NCI-H1092 treated with DMSO at 0.1 percent for 48 hours (cell line): ENCODE data around the gene CKMT2.
"Not testable (repeated sequence)": the region's sequence is repeated elsewhere in the genome, so short reads cannot be mapped to it uniquely, and the experiment has no call there.

ENCODE experiments used
- DNase-seq: peaks from one replicate; lab custom pipeline; 2025; lab: John Stamatoyannopoulos, UW

Gene CKMT2

GRCh38 chr5:81251922-81252321 is 18.8 kb downstream of the CKMT2 start:
- DNase-seq, result no peak

GRCh38 chr5:81252904-81253303 is 19.8 kb downstream of the CKMT2 start:
- no peak for DNase-seq

DNA sequence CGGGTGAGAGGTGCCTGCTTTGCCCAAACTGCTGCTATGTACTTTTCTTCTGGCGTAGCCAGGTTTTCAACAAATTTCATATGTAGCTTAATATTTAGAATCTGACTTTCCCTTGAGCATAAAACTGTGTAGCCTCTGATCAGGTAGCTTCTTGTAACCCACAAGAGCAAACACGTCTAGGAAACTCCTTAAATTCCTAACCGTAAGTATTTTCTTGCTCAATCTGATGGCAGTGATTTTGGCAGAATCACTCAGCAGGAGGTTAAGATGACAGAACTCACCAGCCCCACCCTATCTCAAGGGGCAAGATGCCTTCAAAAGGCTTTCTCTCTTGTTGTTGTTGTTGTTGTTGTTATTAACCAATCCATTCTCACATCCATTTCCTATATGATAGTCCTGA is 20.8 kb downstream of the CKMT2 start:
- no peak for DNase-seq

DNA sequence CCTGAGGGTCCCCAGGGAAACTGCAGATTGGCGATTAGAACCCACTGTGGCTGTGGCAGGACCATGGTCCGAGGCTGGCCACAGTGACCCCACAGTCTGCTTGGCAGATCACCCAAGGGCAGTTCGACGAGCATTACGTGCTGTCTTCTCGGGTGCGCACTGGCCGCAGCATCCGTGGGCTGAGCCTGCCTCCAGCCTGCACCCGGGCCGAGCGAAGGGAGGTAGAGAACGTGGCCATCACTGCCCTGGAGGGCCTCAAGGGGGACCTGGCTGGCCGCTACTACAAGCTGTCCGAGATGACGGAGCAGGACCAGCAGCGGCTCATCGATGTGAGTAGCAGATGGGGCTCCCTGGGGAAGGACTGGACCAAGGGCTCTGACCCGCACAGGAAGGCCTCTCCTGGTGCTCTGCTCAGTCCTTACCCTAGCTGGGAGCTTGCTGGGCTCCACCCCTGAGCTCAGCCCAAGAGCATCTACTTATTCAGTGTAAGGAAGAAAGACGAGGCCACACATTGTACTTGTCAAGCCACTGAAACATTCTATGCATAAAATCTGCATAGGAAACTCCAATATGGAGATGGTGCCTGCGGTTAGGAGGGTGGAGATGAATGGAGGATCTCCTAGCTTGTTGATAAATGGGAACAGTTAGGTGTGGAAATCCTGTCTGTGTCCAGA is 21.9 kb downstream of the CKMT2 start:
- no peak for DNase-seq

DNA sequence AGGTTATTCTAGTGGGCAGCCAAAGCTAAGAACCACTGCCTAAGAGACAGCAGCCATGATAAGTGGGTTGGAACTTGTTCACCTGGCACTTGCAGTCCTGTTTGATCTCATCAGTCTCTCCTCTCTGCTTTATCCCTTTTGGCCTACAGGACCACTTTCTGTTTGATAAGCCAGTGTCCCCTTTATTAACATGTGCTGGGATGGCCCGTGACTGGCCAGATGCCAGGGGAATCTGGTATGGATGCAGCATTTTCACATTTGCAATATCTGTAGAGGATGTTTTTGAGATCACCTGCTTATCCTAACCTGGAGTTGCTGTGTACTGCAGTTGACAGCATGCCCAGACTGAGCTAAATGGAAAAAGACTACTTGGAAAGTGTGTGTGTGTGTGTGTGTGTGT is 23.6 kb downstream of the CKMT2 start:
- no peak for DNase-seq

GRCh38 chr5:81262796-81263195 is 29.7 kb downstream of the CKMT2 start:
- not testable (repeated sequence) for DNase-seq

DNA sequence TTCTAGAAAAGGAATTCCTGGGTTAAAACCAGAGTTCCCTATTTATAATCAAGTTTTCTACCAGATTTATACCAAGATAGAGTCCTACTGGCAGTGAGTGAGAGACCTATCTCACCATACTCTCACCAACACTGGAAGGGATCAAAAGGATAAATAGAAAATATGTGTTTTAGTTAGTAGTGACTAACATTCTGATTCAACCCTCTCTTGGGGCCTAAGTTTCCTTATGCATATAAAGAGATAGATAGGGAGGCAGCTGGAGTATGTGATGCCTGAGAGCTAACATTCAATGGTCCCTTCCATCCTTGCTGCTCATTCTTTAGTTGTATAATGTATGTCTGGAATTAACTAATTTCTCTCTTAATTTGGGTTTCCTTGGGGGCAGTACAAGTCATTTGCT is 32.0 kb downstream of the CKMT2 start:
- DNase-seq, result no peak

DNA sequence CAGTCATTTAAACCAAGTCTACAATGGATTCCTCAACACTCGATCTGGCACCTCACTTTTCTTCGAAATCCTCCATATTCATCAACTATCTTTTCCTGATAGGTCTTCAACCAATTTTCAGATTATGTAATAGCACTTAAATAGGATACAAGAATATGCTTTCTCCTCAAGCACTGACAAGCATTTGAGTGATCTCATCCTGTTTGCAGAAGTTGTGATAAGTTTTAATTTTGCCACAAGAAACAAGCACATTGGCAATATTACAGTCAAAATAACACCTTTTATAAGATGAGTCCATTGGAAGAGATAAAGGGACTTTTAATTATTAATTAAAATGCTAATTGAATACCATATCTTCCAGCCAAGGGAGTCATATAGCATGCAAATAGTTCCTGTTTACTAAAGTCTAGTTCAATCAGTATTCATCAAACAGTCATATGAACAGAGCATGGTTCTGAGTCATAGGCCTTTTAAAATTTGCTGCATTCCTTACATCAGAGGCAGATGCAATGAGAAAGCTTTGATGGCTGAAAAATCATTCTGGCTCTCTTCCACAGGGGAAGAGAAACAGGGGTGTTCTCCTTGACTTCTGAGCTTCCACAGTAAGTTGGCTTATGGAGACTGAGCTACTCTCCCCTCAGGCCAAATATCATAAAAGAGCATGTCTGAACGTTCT is 35.5 kb downstream of the CKMT2 start:
- DNase-seq, result no peak

DNA sequence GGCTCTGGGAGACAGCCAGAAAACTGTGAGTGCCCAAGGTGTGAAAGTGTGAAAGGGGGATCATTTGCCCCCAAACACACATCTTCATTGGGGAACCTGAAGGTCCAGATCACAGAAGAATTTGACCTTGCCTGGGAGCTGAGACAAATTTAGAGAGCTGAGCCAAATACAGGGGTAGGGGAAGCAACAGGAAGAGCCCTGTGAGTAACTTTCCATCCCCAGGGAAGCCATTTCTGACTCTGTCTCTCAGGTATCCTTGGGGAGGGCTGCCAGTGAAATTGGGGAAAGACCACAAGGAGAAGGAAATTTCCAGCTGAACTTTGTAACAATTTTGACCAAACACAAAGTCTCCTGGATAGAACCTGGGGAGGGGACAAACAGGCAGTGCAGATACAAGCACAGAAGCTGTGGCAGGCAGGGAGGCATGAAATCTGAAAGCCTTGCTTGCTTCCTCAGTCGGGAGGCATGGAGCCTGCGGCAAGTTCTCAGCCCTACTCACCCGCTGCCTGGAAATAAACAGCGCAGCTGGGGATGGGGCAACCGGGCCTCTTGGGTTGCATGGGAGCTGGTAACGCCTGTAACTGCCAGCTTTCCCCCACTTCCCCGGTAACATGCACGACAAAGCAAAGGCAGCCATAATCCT is 36.8 kb downstream of the CKMT2 start:
- no peak for DNase-seq

DNA sequence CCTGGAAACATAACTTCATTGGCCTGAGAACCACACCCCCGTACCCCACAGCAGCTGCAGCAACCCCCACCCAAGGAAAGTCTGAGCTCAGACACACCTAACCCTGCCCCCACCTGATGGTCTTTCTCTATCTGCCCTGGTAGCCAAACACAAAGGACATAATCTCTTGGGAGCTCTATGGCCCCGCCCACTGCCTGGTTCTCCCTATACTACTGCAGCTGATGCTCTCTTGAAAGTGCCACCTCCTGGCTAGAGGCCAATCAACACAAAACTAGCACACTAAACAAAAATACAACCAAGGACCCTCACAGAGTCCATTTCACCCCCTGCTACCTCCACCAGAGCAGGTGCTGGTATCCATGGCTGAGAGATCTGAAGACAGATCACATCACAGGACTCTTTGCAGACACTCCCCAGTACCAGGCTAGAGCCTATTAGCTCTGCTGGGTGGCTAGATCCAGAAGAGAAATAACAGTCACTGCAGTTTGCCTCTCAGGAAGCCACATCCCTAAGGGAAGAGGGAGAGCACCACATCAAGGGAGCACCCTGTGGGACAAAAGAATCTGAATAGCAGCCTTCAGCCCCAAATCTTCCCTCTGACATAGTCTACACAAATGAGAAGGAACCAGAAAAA is 37.4 kb downstream of the CKMT2 start:
- DNase-seq, result peak; percentile 43

DNA sequence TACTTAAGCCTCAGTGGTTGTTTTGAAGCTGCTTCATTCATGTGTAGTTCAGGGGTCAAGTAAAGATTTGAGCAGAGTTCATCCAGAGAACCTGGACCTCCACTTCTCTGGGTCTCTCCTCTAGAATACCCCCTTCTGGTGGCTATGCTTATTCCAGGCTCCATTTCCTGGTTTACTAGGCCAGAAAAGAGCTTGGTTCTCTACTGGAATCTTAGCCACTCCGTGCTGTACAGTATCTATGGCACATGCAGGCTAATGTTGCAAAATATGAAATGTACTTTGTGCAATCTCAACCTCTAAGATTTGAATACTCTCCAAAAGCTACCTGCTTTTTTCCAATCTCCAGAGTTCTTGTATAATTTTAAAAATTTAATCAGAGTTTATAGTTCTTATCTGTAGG is 50.9 kb downstream of the CKMT2 start:
- no peak for DNase-seq

- DNase-seq, result no peak
Observed at GRCh38 chr5:81286059-81286617, 53.0 kb downstream of the CKMT2 start.

DNA sequence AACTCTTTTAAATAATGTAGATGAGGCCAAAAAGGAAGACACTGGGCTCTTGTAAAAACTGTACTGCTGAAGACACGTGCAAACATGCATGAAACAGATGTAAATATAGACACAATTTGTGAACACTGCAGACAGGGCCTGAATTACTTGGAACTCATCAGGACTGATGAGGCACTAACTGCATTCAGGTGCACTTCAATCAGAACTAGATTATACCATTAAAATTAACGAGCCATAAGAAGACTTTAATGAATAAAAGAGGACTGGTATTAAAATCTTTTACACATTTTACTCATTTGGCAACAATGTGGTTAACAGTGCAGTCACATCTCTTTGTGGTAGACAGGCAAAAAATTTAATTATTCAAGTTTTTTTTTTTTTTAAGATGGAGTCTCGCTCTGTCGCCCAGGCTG is 54.9 kb downstream of the CKMT2 start:
- no peak for DNase-seq

GRCh38 chr5:81290146-81290545 is 57.0 kb downstream of the CKMT2 start:
- no peak for DNase-seq

DNA sequence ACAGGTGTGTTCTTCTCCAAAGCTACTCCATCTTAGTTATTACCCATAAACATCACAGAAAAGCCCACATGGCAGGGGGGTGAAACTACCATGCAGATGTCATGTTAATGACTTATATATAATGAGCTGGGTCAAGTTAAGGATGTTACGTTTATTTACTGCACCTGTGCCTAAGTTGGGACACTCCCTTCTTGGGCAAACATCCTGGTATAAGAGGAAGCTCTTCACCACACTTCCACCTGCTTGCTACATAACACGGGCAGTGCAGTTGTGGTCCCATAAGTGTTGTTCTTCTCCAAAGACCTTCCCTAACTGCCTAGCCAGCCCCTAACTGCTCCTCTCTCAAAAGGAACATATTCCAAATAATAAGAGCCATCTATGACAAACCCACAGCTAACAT is 59.0 kb downstream of the CKMT2 start:
- DNase-seq, result no peak

- not testable (repeated sequence) for DNase-seq
Observed at GRCh38 chr5:81294021-81294420, 60.9 kb downstream of the CKMT2 start.

GRCh38 chr5:81297531-81297930 is 64.4 kb downstream of the CKMT2 start:
- DNase-seq, result no peak

DNA sequence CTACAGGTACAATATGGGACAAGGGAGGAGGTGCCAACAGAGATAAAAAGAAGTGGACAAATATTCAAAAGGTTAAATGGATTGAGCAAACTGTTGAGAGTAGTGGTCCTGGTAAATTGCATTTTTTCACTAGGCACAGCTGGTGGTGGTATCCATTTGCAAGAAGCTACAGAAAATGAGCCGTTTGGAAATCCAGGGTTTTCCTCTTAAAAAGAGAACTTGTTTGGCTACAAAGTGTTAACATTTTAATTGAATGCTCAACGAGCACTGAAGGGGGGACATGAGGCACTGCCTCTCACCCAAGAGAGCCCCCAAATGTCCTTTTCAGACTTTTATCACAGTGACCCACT is 67.8 kb downstream of the CKMT2 start:
- DNase-seq, result no peak

GRCh38 chr5:81301271-81302015 is 68.3 kb downstream of the CKMT2 start, which contains the start of gene ZCCHC9:
TSS of gene ZCCHC9 (plus strand) at chr5:81301587. CDS start at chr5:81304758, 3,171 bp downstream.
- peak; percentile 83 for DNase-seq

- DNase-seq, result no peak
Observed at GRCh38 chr5:81302596-81302995, 69.5 kb downstream of the CKMT2 start.

- no peak for DNase-seq
Observed at GRCh38 chr5:81303563-81303962, 70.4 kb downstream of the CKMT2 start.

DNA sequence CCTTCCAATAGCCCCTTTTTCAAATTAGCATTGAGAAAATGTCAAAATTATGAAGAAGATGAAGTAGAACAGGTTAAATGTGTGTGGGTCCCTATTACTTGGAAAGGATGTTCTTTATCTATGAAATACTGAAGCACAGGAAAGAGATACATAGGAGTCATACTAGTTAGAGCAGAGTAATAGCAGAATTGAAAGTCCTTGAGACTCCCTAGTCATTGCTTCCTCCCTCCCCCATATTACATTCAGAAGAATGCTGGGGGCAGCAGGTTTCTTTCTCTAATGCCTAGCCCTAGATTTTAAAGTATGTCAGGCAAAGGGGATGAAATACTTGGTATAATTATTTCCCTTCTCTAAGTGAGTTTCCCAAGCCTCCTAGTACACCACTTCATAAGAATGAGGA is 72.7 kb downstream of the CKMT2 start:
- no peak for DNase-seq
